HL-60 (cell line): Measurements from ENCODE around the gene TMEM156.

Experiments
- POLR2AphosphoS5 ChIP-seq: IDR thresholded peaks from 2 replicates; pipeline ENCODE4 v1.6.1; 2012; ENCODE audit warnings: low read depth
- TF ChIP-seq, protein P1 (sequence below): IDR thresholded peaks from one replicate; pipeline ENCODE4 v1.5.1; 2011; ENCODE audit warnings: low read length, control low read depth, inconsistent platforms; ENCODE audit not compliant: insufficient read depth
- TF ChIP-seq, protein P2 (sequence below): IDR thresholded peaks from 2 replicates; pipeline ENCODE4 v1.6.1; 2012; ENCODE audit warnings: low read depth; ENCODE audit not compliant: insufficient replicate concordance

DNA sequence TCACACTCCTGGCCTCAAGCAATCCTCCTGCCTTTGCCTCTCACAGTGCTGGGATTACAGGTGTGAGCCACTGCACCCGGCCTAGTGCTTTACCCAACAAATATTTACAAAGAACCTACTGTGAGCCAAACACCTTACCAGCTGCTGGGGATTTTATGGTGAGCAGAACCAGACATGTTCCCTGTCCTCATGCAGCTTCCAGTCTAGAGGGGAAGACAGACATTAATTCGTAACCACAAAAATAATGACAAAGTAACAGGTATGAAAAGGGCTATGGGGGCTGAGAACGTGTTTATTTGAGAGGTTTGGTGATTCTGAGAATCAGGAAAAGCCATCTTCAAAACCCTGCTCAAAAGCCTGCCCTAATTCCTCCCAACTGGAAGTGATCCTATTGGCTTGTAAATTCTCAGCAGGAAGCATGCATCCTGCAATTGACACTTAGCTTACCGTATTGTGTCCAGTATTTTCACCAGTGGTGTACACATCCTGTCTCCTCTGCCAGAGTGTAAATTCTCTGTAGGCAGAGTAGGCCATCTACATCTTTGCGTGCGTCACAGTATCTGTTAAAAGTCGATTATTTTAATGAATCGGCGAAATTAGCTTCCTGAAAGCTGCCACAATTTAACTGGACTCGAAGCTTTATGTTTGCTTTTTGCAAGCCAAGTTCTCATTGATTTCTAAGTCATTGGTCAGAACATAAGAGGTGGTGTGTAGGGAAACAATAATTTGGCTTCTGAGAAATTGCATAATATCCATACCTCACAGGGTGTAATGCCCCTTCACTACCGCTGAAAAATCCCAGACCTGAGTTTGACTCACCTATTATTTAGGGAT, 67.0 kb downstream of the TMEM156 start:
- TF ChIP-seq, protein P1, sequence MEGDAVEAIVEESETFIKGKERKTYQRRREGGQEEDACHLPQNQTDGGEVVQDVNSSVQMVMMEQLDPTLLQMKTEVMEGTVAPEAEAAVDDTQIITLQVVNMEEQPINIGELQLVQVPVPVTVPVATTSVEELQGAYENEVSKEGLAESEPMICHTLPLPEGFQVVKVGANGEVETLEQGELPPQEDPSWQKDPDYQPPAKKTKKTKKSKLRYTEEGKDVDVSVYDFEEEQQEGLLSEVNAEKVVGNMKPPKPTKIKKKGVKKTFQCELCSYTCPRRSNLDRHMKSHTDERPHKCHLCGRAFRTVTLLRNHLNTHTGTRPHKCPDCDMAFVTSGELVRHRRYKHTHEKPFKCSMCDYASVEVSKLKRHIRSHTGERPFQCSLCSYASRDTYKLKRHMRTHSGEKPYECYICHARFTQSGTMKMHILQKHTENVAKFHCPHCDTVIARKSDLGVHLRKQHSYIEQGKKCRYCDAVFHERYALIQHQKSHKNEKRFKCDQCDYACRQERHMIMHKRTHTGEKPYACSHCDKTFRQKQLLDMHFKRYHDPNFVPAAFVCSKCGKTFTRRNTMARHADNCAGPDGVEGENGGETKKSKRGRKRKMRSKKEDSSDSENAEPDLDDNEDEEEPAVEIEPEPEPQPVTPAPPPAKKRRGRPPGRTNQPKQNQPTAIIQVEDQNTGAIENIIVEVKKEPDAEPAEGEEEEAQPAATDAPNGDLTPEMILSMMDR = no peak
- TF ChIP-seq POLR2AphosphoS5 = no peak
- TF ChIP-seq, protein P2, sequence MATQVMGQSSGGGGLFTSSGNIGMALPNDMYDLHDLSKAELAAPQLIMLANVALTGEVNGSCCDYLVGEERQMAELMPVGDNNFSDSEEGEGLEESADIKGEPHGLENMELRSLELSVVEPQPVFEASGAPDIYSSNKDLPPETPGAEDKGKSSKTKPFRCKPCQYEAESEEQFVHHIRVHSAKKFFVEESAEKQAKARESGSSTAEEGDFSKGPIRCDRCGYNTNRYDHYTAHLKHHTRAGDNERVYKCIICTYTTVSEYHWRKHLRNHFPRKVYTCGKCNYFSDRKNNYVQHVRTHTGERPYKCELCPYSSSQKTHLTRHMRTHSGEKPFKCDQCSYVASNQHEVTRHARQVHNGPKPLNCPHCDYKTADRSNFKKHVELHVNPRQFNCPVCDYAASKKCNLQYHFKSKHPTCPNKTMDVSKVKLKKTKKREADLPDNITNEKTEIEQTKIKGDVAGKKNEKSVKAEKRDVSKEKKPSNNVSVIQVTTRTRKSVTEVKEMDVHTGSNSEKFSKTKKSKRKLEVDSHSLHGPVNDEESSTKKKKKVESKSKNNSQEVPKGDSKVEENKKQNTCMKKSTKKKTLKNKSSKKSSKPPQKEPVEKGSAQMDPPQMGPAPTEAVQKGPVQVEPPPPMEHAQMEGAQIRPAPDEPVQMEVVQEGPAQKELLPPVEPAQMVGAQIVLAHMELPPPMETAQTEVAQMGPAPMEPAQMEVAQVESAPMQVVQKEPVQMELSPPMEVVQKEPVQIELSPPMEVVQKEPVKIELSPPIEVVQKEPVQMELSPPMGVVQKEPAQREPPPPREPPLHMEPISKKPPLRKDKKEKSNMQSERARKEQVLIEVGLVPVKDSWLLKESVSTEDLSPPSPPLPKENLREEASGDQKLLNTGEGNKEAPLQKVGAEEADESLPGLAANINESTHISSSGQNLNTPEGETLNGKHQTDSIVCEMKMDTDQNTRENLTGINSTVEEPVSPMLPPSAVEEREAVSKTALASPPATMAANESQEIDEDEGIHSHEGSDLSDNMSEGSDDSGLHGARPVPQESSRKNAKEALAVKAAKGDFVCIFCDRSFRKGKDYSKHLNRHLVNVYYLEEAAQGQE = no peak
